SK-N-SH (cell line): ENCODE results near the gene NUMB. TPM values are rescaled to one million over a fixed set of nuclear protein-coding genes. Genes with fewer than 3 reads are reported as not detected.

ENCODE experiments used
- CTCF ChIA-PET: fragments of 300-600, 350-600 bp; formaldehyde crosslinking; extraction: SDS; loops from one replicate; lab custom pipeline; 2021; lab: Yijun Ruan, JAX
- POLR2A ChIA-PET: fragments of 350-600 bp; sonication (Branson Sonifier 250); formaldehyde crosslinking; extraction: SDS; loops from one replicate; lab custom pipeline; 2020; ENCODE audit warnings: antibody characterized with exemption, inconsistent platforms; lab: Yijun Ruan, JAX
- DNase-seq: peaks from one replicate; pipeline ENCODE4 v3.0.0; 2012
- H2AFZ ChIP-seq: fragments of 200-600 bp; sonication (generic); 2 replicates; pipeline ENCODE4 v1.8.1; 2016; ENCODE audit warnings: antibody characterized with exemption, mild to moderate bottlenecking, low read depth
- H3F3A ChIP-seq: fragments of 200-600 bp; sonication (generic); replicated peaks from 2 replicates; pipeline ENCODE3; 2016; ENCODE audit warnings: antibody characterized with exemption, mild to moderate bottlenecking; ENCODE audit not compliant: insufficient read depth
- H3K27ac ChIP-seq, 2 experiments: fragments of 200-500 bp in 1 of 2; fragments of 200-600 bp in 1 of 2; sonication (Bioruptor generic) in 1 of 2; sonication (generic), shearing (Covaris generic) in 1 of 2; 2 replicates each; pipeline versions ENCODE4 v1.5.1 to v1.6.1; 2014 to 2016; ENCODE audit warnings: low read depth in 2 of 2, inconsistent platforms in 1 of 2, low read length in 1 of 2, mild to moderate bottlenecking in 1 of 2, mixed read lengths in 1 of 2
- H3K27me3 ChIP-seq: fragments of 200-600 bp; sonication (generic), shearing (Covaris generic); 2 replicates; pipeline ENCODE4 v1.6.1; 2016; ENCODE audit warnings: mixed run types; ENCODE audit not compliant: insufficient read depth
- H3K36me3 ChIP-seq, 2 experiments: fragments of 200-500 bp in 1 of 2; fragments of 200-600 bp in 1 of 2; sonication (Bioruptor generic) in 1 of 2; sonication (generic) in 1 of 2; replicated peaks in 1 of 2; 2 replicates each; pipeline versions ENCODE3 to v1.5.1; 2014 to 2016; ENCODE audit warnings: low read length in 1 of 2, mild to moderate bottlenecking in 1 of 2; ENCODE audit not compliant: insufficient read depth in 2 of 2, control insufficient read depth in 1 of 2
- H3K4me1 ChIP-seq, 2 experiments: fragments of 200-500 bp in 1 of 2; fragments of 200-600 bp in 1 of 2; sonication (Bioruptor generic) in 1 of 2; sonication (generic), shearing (Covaris generic) in 1 of 2; 2 replicates each; pipeline versions ENCODE4 v1.5.1 to v1.6.1; 2014 to 2016; ENCODE audit warnings: low read depth in 1 of 2, low read length in 1 of 2, mixed run types in 1 of 2; ENCODE audit not compliant: insufficient read depth in 2 of 2, control insufficient read depth in 1 of 2
- H3K4me2 ChIP-seq: fragments of 200-600 bp; sonication (generic), shearing (Covaris generic); 2 replicates; pipeline ENCODE4 v1.6.1; 2017; ENCODE audit warnings: mixed run types
- H3K4me3 ChIP-seq, 2 experiments: fragments of 200-500 bp in 1 of 2; fragments of 200-600 bp in 1 of 2; sonication (Bioruptor generic) in 1 of 2; sonication (generic), shearing (Covaris generic) in 1 of 2; 2 replicates each; pipeline versions ENCODE4 v1.5.1 to v1.8.1; 2014 to 2016; ENCODE audit warnings: low read depth in 2 of 2, inconsistent platforms in 1 of 2, low read length in 1 of 2, mild to moderate bottlenecking in 1 of 2, mixed read lengths in 1 of 2, moderate library complexity in 1 of 2
- H3K79me2 ChIP-seq: fragments of 200-600 bp; sonication (generic); 2 replicates; pipeline ENCODE4 v1.8.1; 2017; ENCODE audit warnings: mild to moderate bottlenecking; ENCODE audit not compliant: insufficient read depth
- H3K9ac ChIP-seq: fragments of 200-600 bp; sonication (generic); 2 replicates; pipeline ENCODE4 v1.6.1; 2017; ENCODE audit warnings: mixed run types
- H3K9me2 ChIP-seq: fragments of 200-600 bp; sonication (generic); 2 replicates; pipeline ENCODE4 v1.6.1; 2017; ENCODE audit warnings: mixed run types
- H3K9me3 ChIP-seq: fragments of 200-600 bp; sonication (generic); 2 replicates; pipeline ENCODE4 v1.6.1; 2017; ENCODE audit warnings: mixed run types, mild to moderate bottlenecking, moderate library complexity
- H4K20me1 ChIP-seq: fragments of 200-600 bp; sonication (generic); 2 replicates; pipeline ENCODE4 v1.6.1; 2017; ENCODE audit warnings: mild to moderate bottlenecking, mixed run types; ENCODE audit not compliant: insufficient read depth
- CHD2 ChIP-seq: fragments of 150-350 bp; IDR thresholded peaks from 2 replicates; pipeline ENCODE4 v1.6.1; 2018; ENCODE audit warnings: low read length; ENCODE audit not compliant: partially characterized antibody
- GATA2 ChIP-seq: sonication (generic); formaldehyde crosslinking; IDR thresholded peaks from 2 replicates; pipeline ENCODE4 v1.5.0; 2020; ENCODE audit warnings: mild to moderate bottlenecking, missing genetic modification reagents
- MAX ChIP-seq: IDR thresholded peaks from 2 replicates; pipeline ENCODE4 v1.4.0; 2012; ENCODE audit warnings: low read depth
- MXI1 ChIP-seq: IDR thresholded peaks from 2 replicates; pipeline ENCODE4 v1.6.1; 2012; ENCODE audit warnings: mild to moderate bottlenecking, low read depth, low read length, improper control_type of control experiment
- REST ChIP-seq: IDR thresholded peaks from 2 replicates; pipeline ENCODE4 v1.6.1; 2012; ENCODE audit warnings: mild to moderate bottlenecking, low read depth, low read length, moderate library complexity
- RFX5 ChIP-seq: IDR thresholded peaks from 2 replicates; pipeline ENCODE4 v1.6.1; 2012; ENCODE audit warnings: mild to moderate bottlenecking, improper control_type of control experiment, low read length
- SIN3A ChIP-seq: IDR thresholded peaks from 2 replicates; pipeline ENCODE4 v1.6.1; 2012; ENCODE audit warnings: low read depth, mild to moderate bottlenecking, low read length, moderate library complexity, borderline replicate concordance
- YY1 ChIP-seq: IDR thresholded peaks from 2 replicates; pipeline ENCODE4 v1.4.0; 2012; ENCODE audit warnings: low read depth, mild to moderate bottlenecking
- ZBTB33 ChIP-seq: IDR thresholded peaks from 2 replicates; pipeline ENCODE4 v1.4.0; 2012; ENCODE audit warnings: low read depth, borderline replicate concordance
- WGBS: methylation state at CpG from one replicate; pipeline ENCODE4 v1.1.6; 2017; ENCODE audit warnings: low lambda C conversion rate; 5-methylcytosine and 5-hydroxymethylcytosine counted together
- polyA plus RNA-seq, 3 experiments: library from polyadenylated mRNA; depleted of rRNA; stranded (reverse); fragments of >200 nt; gene quantifications; 2 replicates each; pipeline ENCODE4 v1.2.3, GENCODE V29; 2012

NUMB gene
- polyA plus RNA-seq, 1 of the 3 experiments (the other 2 are of a cell fraction), result 58.4 TPM

GRCh38 chr14:73491256-73492042 lies 33.1 kb upstream of the NUMB start:
- H3K4me1 ChIP-seq, result peaks cover 4 to 16% of the 10 kb centered on the region in 2 experiments; a peak in 2 of 4 replicates
- no peak for TF ChIP-seq RFX5
- no peak for TF ChIP-seq CHD2
- TF ChIP-seq ZBTB33, result no peak
- no peak for TF ChIP-seq SIN3A
- TF ChIP-seq GATA2 (CRISPR knock-in tag), result no peak
- TF ChIP-seq MAX, result peak; percentile 52
- peak; percentile 72 for TF ChIP-seq MXI1
- TF ChIP-seq YY1, result no peak
- no peak for TF ChIP-seq REST
- H3K4me2 ChIP-seq, result peak overlapping the region; percentile 90
- peak overlapping the region; percentile 65 for H3K9ac ChIP-seq
- peaks cover 9% of the 10 kb centered on the region for H3F3A ChIP-seq
- 3% methylated on average over 42 of the region's 94 CpGs for WGBS
- H3K36me3 ChIP-seq, result peaks cover 3 to 29% of the 10 kb centered on the region in 2 experiments
- ChIA-PET CTCF (interaction anchor here (0.7 to 1.2 kb wide), 5 partner anchors 16 to 238 kb away, joined by 3 read pairs; partner anchors contain the start of gene NUMB), POLR2A (interaction anchor here (1.2 to 1.8 kb wide), 5 partner anchors 8 to 121 kb away, joined by 3 to 10 read pairs (median 6); partner anchors contain the start of genes ACOT2 and ACOT6)
- peak overlapping the region; percentile 93 for H2AFZ ChIP-seq
- no peaks in the 10 kb centered on the region for H3K27me3 ChIP-seq
- H3K4me3 ChIP-seq, result peak overlapping the region; percentile 64 to 69
- H3K79me2 ChIP-seq, result peaks cover 40% of the 10 kb centered on the region
- H3K27ac ChIP-seq, result peak overlapping the region; percentile 66 to 88
- DNase-seq, result peak; percentile 85
- H3K9me3 ChIP-seq, result no peaks in the 10 kb centered on the region
- H4K20me1 ChIP-seq, result peaks cover 25% of the 10 kb centered on the region
- no peaks in the 10 kb centered on the region for H3K9me2 ChIP-seq
